B cell (primary cell): ENCODE measurements around the gene MRPS12. TPM values are rescaled to one million over a fixed set of nuclear protein-coding genes. Genes with fewer than 3 reads are reported as not detected.

Source experiments
- ATAC-seq: fragments of 200-7000 bp; cut with Tn5 transposase; one replicate; pipeline ENCODE4 v1.10.0; 2021; ENCODE audit warnings: low read depth, mild to moderate bottlenecking, moderate number of reproducible peaks, moderate library complexity
- CTCF ChIA-PET: fragments of 350-600 bp; sonication (Branson Sonifier 250); formaldehyde crosslinking; loops from one replicate; lab custom pipeline; 2021; ENCODE audit warnings: antibody characterized with exemption, inconsistent platforms; lab: Charles Lee
- POLR2A ChIA-PET: fragments of 350-600 bp; sonication (Branson Sonifier 250); formaldehyde crosslinking; loops from one replicate; lab custom pipeline; 2021; ENCODE audit warnings: antibody characterized with exemption; lab: Charles Lee
- DNase-seq: peaks from one replicate; pipeline ENCODE4 v3.0.0; 2013
- H2AFZ ChIP-seq: 2 replicates; pipeline ENCODE4 v1.6.1; 2012; ENCODE audit warnings: mild to moderate bottlenecking, low read depth, low read length; ENCODE audit not compliant: insufficient read depth, poor library complexity, severe bottlenecking
- H3K27ac ChIP-seq, 2 donors: 1 replicate in 1 of 2; 2 replicates in 1 of 2; pipeline ENCODE4 v1.5.1; 2012 to 2013; ENCODE audit warnings: low read length in 2 of 2, mild to moderate bottlenecking in 2 of 2, moderate library complexity in 1 of 2
- H3K27me3 ChIP-seq, 4 experiments: fragments of 200-600 bp in 1 of 4; sonication (generic) in 1 of 4; replicated peaks in 1 of 4; 1 replicate in 2 of 4; 2 replicates in 2 of 4; pipeline versions ENCODE4 v1.6.1 to v1.7.0; 2013 to 2016; ENCODE audit warnings: low read length in 3 of 4, mild to moderate bottlenecking in 2 of 4, mixed read lengths in 1 of 4, moderate library complexity in 1 of 4; ENCODE audit not compliant: insufficient read depth in 4 of 4, control insufficient read depth in 3 of 4; ENCODE audit errors: control extremely low read depth in 1 of 4
- H3K36me3 ChIP-seq, 2 experiments: replicated peaks in 1 of 2; 1 replicate in 1 of 2; 2 replicates in 1 of 2; pipeline versions ENCODE4 v1.6.1 to v1.7.1; 2013; ENCODE audit warnings: low read length in 1 of 2; ENCODE audit not compliant: insufficient read depth in 2 of 2, control insufficient read depth in 1 of 2; ENCODE audit errors: control extremely low read depth in 1 of 2, extremely low read depth in 1 of 2
- H3K4me1 ChIP-seq, 2 donors: fragments of 200-600 bp in 1 of 2; sonication (generic) in 1 of 2; 1 replicate in 1 of 2; 2 replicates in 1 of 2; pipeline versions ENCODE4 v1.5.1 to v1.6.1; 2013 to 2017; ENCODE audit warnings: low read length in 2 of 2; ENCODE audit not compliant: control insufficient read depth in 2 of 2, insufficient read depth in 2 of 2
- H3K4me2 ChIP-seq: replicated peaks from 2 replicates; pipeline ENCODE3; 2012; ENCODE audit warnings: mild to moderate bottlenecking, low read depth, low read length; ENCODE audit not compliant: poor library complexity, severe bottlenecking
- H3K4me3 ChIP-seq, 5 experiments: fragments of 200-600 bp in 1 of 5; sonication (generic) in 1 of 5; 1 replicate in 3 of 5; 2 replicates in 2 of 5; pipeline versions ENCODE4 v1.5.1 to v1.7.0; 2011 to 2016; ENCODE audit warnings: low read length in 4 of 5, mild to moderate bottlenecking in 4 of 5, low read depth in 2 of 5, control low read depth in 1 of 5, moderate library complexity in 1 of 5; ENCODE audit not compliant: insufficient read depth in 1 of 5; ENCODE audit errors: control extremely low read depth in 1 of 5, extremely low read depth in 1 of 5
- H3K79me2 ChIP-seq: fragments of 200-600 bp; sonication (generic); one replicate; pipeline ENCODE4 v1.6.0; 2016; ENCODE audit warnings: low read length; ENCODE audit not compliant: control insufficient read depth, insufficient read depth
- H3K9ac ChIP-seq: fragments of 200-600 bp; sonication (generic); 2 replicates; pipeline ENCODE4 v1.6.1; 2017; ENCODE audit warnings: mild to moderate bottlenecking, low read length, moderate library complexity
- H3K9me3 ChIP-seq, 3 donors: one replicate each; pipeline versions ENCODE4 v1.6.1 to v1.7.1; 2013; ENCODE audit warnings: low read length in 2 of 3; ENCODE audit not compliant: control insufficient read depth in 2 of 3, insufficient read depth in 1 of 3; ENCODE audit errors: control extremely low read depth in 1 of 3
- H4K20me1 ChIP-seq: 2 replicates; pipeline ENCODE4 v1.6.0; 2012; ENCODE audit warnings: mild to moderate bottlenecking, low read length; ENCODE audit not compliant: insufficient read depth, control insufficient read depth, poor library complexity, severe bottlenecking
- H3K27ac Mint-ChIP-seq: one replicate; pipeline ENCODE4 v1.8.0; 2021; ENCODE audit warnings: mixed read lengths
- H3K27me3 Mint-ChIP-seq: one replicate; pipeline ENCODE4 v1.8.0; 2021; ENCODE audit warnings: mixed read lengths
- H3K4me1 Mint-ChIP-seq: one replicate; pipeline ENCODE4 v1.8.0; 2021; ENCODE audit warnings: mixed read lengths
- H3K4me3 Mint-ChIP-seq: one replicate; pipeline ENCODE4 v1.8.0; 2021; ENCODE audit warnings: mixed read lengths
- H3K9me3 Mint-ChIP-seq: one replicate; pipeline ENCODE4 v1.8.0; 2022; ENCODE audit warnings: mixed read lengths; ENCODE audit not compliant: insufficient read depth
- EZH2 ChIP-seq: IDR thresholded peaks from 2 replicates; pipeline ENCODE4 v1.6.1; 2012; ENCODE audit warnings: borderline replicate concordance, low read depth, mild to moderate bottlenecking, moderate library complexity, low read length; ENCODE audit not compliant: insufficient read depth, poor library complexity, severe bottlenecking
- WGBS: methylation state at CpG from one replicate; pipeline ENCODE4 v1.1.5; 2013; ENCODE audit warnings: missing lambda C conversion rate; ENCODE audit not compliant: insufficient coverage; 5-methylcytosine and 5-hydroxymethylcytosine counted together
- intact Hi-C: fragments of 100-400 bp; cut with micrococcal nuclease; formaldehyde crosslinking; loops from one replicate; pipeline ENCODE4 v1.10.0; 2022
- polyA plus RNA-seq: library from polyadenylated mRNA; depleted of rRNA; stranded (reverse); fragments of >200 nt; gene quantifications from 2 replicates; pipeline ENCODE4 v1.2.3, GENCODE V29; 2012
- total RNA-seq, 2 donors: library from RNA; stranded (reverse); fragments of 120-200 nt in 1 of 2; gene quantifications; 1 replicate in 1 of 2; 2 replicates in 1 of 2; pipeline versions ENCODE4 v1.2.3 to v1.2.4, GENCODE V29; 2013 to 2022
- TF ChIP-seq, protein P1 (sequence below): fragments of 200-600 bp; IDR thresholded peaks from one replicate; pipeline ENCODE4 v1.8.0; 2022; ENCODE audit warnings: antibody characterized with exemption, mild to moderate bottlenecking

MRPS12 gene
- total and polyA plus RNA-seq, 2 donors (not counting 1 experiment from before 2014, with no cell fraction given), result 27.0 to 30.3 TPM

DNA sequence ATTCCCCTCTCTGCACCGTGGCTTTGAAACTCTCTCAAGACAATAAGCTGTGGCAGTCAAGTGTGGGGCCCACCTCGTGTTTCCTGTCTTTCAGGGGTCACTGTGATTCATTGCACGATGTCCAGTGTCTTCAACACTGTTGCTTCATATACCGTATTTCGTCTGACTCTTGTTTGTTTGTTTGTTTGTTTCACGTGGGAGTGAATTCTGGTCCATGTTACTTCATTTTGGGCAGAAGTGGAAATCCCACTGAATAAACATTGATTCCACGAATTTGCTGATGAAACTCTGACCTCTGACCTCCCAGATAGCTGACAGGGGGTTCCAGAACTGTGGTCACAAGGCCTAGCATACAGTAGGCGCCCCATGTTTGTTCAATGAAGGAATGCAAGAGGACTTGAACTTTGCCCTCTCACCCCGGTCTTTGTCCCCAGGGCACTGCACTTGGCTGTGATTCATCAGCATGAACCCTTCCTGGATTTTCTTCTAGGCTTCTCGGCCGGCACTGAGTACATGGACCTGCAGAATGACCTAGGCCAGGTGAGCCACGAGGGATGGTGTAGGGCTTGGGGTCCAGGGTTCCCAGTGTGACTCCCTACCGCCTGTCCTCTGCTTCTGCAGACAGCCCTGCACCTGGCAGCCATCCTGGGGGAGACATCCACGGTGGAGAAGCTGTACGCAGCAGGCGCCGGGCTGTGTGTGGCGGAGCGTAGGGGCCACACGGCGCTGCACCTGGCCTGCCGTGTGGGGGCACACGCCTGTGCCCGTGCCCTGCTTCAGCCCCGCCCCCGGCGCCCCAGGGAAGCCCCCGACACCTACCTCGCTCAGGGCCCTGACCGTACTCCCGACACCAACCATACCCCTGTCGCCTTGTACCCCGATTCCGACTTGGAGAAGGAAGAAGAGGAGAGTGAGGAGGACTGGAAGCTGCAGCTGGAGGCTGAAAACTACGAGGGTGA, 25.9 kb upstream of the MRPS12 start:
- Histone ChIP-seq H3K4me3 (no peak overlapping the region), H3K9ac (no peak overlapping the region), H3K4me1 (peaks cover 9 to 12% of the 10 kb centered on the region in 2 donors), H4K20me1 (peaks cover 12% of the 10 kb centered on the region), H3K36me3 (peaks cover 0 to 31% of the 10 kb centered on the region in 2 experiments), H3K27ac (no peak overlapping the region), H3K27me3 (no peaks in the 10 kb centered on the region), H3K4me2 (no peak overlapping the region), H3K79me2 (peaks cover 57% of the 10 kb centered on the region), H3K9me3 (peaks cover 0 to 4% (median 0%) of the 10 kb centered on the region in 3 donors), H2AFZ (no peak overlapping the region)
- Mint-ChIP-seq H3K9me3 (no peaks in the 10 kb centered on the region), H3K27me3 (no peaks in the 10 kb centered on the region), H3K27ac (no peak overlapping the region), H3K4me3 (no peak overlapping the region), H3K4me1 (peaks cover 17% of the 10 kb centered on the region)
- no peak for DNase-seq
- POLR2A ChIA-PET, result interaction anchor here (0.6 kb wide), 1 partner anchor 27 kb away, joined by 5 read pairs; no protein-coding TSS in a partner anchor
- 94% methylated on average over 34 of the region's 35 CpGs for WGBS
- no peak for ATAC-seq
- intact Hi-C loops, result no loop called here
- TF ChIP-seq EZH2, result no peak
- TF ChIP-seq, protein P1, sequence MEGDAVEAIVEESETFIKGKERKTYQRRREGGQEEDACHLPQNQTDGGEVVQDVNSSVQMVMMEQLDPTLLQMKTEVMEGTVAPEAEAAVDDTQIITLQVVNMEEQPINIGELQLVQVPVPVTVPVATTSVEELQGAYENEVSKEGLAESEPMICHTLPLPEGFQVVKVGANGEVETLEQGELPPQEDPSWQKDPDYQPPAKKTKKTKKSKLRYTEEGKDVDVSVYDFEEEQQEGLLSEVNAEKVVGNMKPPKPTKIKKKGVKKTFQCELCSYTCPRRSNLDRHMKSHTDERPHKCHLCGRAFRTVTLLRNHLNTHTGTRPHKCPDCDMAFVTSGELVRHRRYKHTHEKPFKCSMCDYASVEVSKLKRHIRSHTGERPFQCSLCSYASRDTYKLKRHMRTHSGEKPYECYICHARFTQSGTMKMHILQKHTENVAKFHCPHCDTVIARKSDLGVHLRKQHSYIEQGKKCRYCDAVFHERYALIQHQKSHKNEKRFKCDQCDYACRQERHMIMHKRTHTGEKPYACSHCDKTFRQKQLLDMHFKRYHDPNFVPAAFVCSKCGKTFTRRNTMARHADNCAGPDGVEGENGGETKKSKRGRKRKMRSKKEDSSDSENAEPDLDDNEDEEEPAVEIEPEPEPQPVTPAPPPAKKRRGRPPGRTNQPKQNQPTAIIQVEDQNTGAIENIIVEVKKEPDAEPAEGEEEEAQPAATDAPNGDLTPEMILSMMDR, result no peak
- CTCF ChIA-PET, result interaction anchor here (0.9 kb wide), 1 partner anchor 124 kb away, joined by 4 read pairs; no protein-coding TSS in a partner anchor

DNA sequence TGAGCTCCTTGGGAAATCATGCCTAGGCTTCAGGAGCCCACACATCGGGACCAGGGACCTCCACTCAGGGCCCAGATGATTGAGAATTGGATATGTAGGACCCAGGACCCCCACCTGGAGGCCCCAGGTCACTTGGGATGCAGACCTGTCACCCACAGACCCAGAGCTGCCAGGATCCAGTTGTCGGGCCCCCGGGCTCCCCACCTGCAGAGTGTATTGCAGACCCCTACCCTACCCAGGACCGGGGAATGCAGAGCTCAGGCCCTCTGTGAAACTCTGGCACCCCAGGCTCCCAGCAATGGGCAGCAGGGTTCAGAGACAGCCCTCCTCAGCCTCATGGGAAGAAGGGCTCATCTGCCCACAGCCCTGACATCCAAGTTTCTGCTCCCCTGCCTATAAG, 25.1 kb upstream of the MRPS12 start:
- Mint-ChIP-seq H3K27me3 (no peaks in the 10 kb centered on the region), H3K4me3 (no peak overlapping the region), H3K27ac (no peak overlapping the region), H3K4me1 (peaks cover 12% of the 10 kb centered on the region), H3K9me3 (no peaks in the 10 kb centered on the region)
- Histone ChIP-seq H3K4me2 (no peak overlapping the region), H3K4me1 (peaks cover 4 to 6% of the 10 kb centered on the region in 2 donors), H4K20me1 (peaks cover 12% of the 10 kb centered on the region), H3K9me3 (peaks cover 0 to 4% (median 0%) of the 10 kb centered on the region in 3 donors), H3K36me3 (peaks cover 0 to 34% of the 10 kb centered on the region in 2 experiments), H2AFZ (no peak overlapping the region), H3K27me3 (no peaks in the 10 kb centered on the region), H3K9ac (no peak overlapping the region), H3K27ac (no peak overlapping the region), H3K4me3 (no peak overlapping the region), H3K79me2 (peaks cover 49% of the 10 kb centered on the region)
- intact Hi-C loops, result no loop called here
- CTCF ChIA-PET, result interaction anchor here (0.9 kb wide), 1 partner anchor 125 kb away, joined by 4 read pairs; no protein-coding TSS in a partner anchor
- no peak for ATAC-seq
- 100% methylated on average over 3 of the region's 4 CpGs for WGBS
- POLR2A ChIA-PET, result no interaction called here
- no peak for TF ChIP-seq EZH2
- TF ChIP-seq, protein P1, result no peak
- no peak for DNase-seq
